SK-N-MC (cell line): ENCODE results near the gene TM4SF1.

ENCODE experiments used
- DNase-seq: peaks from one replicate; pipeline ENCODE4 v3.0.0-alpha.2; 2011; ENCODE audit warnings: low read depth, low spot score
- H3K27ac ChIP-seq: fragments of 200-600 bp; sonication (generic); 2 replicates; pipeline ENCODE4 v1.5.1; 2016; ENCODE audit warnings: mixed run types
- H3K36me3 ChIP-seq: fragments of 200-600 bp; sonication (generic); 2 replicates; pipeline ENCODE4 v1.6.1; 2017; ENCODE audit warnings: antibody characterized with exemption, low read length, mixed read lengths; ENCODE audit not compliant: insufficient read depth
- H3K4me3 ChIP-seq: fragments of 200-600 bp; sonication (generic); 2 replicates; pipeline ENCODE4 v1.5.1; 2016
- H3K9ac ChIP-seq: fragments of 200-600 bp; sonication (generic); 2 replicates; pipeline ENCODE4 v1.8.0; 2017; ENCODE audit warnings: mixed run types, mixed read lengths; ENCODE audit not compliant: insufficient read length
- H3K9me3 ChIP-seq: fragments of 200-600 bp; sonication (generic); 2 replicates; pipeline ENCODE4 v1.6.1; 2017; ENCODE audit warnings: low read depth, mild to moderate bottlenecking, antibody characterized with exemption, low read length, moderate library complexity, mixed read lengths
- EZH2 ChIP-seq: fragments of 200-600 bp; sonication (generic); IDR thresholded peaks from one replicate; pipeline ENCODE4 v1.6.1; 2017; ENCODE audit warnings: antibody characterized with exemption
- FOXP2 ChIP-seq: optimal IDR thresholded peaks from 2 replicates; pipeline ENCODE3; 2011; ENCODE audit warnings: mild to moderate bottlenecking, moderate library complexity; ENCODE audit not compliant: insufficient read depth; ENCODE audit errors: extremely low read length, control extremely low read depth
- POLR2AphosphoS5 ChIP-seq: IDR thresholded peaks from 2 replicates; pipeline ENCODE4 v1.6.1; 2012; ENCODE audit warnings: mild to moderate bottlenecking, low read depth, low read length, borderline replicate concordance

TM4SF1 gene

GRCh38 chr3:149400645-149401044, 23.2 kb upstream of the TM4SF1 start:
- no peak overlapping the region for H3K9ac ChIP-seq
- H3K27ac ChIP-seq: no peak overlapping the region
- H3K9me3 ChIP-seq: no peaks in the 10 kb centered on the region
- TF ChIP-seq POLR2AphosphoS5 (no peak), EZH2 (no peak), FOXP2 (no peak)
- DNase-seq: no peak
- no peak overlapping the region for H3K4me3 ChIP-seq
- H3K36me3 ChIP-seq: no peaks in the 10 kb centered on the region

GRCh38 chr3:149398296-149398695, 20.8 kb upstream of the TM4SF1 start:
- H3K9me3 ChIP-seq: no peaks in the 10 kb centered on the region
- no peak for DNase-seq
- H3K9ac ChIP-seq: no peak overlapping the region
- no peak overlapping the region for H3K4me3 ChIP-seq
- H3K27ac ChIP-seq: no peak overlapping the region
- H3K36me3 ChIP-seq: no peaks in the 10 kb centered on the region
- TF ChIP-seq EZH2: no peak
- TF ChIP-seq POLR2AphosphoS5: no peak
- TF ChIP-seq FOXP2: no peak

DNA sequence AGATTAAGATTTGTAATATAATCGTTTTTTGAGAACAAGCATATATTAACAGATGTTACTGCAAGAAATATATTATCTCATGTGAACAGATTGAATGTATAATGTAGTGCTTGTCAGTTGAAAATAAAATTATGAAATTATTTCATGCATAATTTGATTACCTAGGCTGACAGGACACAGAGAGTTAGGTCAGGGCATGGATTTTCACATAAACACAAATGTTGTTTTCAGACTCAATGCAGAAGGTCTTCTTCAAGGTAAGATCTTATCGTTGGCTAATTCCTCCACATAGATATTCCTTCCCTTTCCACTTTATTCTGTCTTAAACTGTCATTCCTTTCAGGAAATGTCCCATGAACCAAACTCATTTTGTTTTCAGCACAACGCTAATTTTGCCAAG, 20.1 kb upstream of the TM4SF1 start:
- H3K27ac ChIP-seq: no peak overlapping the region
- TF ChIP-seq POLR2AphosphoS5 (no peak), EZH2 (no peak), FOXP2 (no peak)
- DNase-seq: no peak
- no peak overlapping the region for H3K4me3 ChIP-seq
- peak overlapping the region; percentile 5 for H3K9ac ChIP-seq
- H3K9me3 ChIP-seq: no peaks in the 10 kb centered on the region
- H3K36me3 ChIP-seq: no peaks in the 10 kb centered on the region

DNA sequence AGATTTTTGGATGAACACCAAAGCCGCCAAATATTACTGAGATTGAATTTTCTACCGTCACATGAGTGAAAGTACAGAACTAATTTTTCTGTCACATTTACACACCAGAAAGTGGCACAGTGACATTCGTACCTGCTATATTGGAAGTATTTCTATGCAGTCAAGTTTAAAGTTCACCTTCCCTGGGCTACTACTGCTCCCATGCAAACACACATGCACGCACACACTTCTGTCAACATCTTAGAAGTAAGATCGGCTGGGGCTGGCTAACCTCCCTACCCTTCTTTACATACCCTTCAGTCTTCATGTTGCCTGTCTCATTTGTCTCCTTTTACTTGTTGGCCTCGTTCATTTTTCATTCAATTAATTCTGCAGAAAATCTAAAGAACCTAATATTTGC, 19.0 kb upstream of the TM4SF1 start:
- no peaks in the 10 kb centered on the region for H3K36me3 ChIP-seq

DNA sequence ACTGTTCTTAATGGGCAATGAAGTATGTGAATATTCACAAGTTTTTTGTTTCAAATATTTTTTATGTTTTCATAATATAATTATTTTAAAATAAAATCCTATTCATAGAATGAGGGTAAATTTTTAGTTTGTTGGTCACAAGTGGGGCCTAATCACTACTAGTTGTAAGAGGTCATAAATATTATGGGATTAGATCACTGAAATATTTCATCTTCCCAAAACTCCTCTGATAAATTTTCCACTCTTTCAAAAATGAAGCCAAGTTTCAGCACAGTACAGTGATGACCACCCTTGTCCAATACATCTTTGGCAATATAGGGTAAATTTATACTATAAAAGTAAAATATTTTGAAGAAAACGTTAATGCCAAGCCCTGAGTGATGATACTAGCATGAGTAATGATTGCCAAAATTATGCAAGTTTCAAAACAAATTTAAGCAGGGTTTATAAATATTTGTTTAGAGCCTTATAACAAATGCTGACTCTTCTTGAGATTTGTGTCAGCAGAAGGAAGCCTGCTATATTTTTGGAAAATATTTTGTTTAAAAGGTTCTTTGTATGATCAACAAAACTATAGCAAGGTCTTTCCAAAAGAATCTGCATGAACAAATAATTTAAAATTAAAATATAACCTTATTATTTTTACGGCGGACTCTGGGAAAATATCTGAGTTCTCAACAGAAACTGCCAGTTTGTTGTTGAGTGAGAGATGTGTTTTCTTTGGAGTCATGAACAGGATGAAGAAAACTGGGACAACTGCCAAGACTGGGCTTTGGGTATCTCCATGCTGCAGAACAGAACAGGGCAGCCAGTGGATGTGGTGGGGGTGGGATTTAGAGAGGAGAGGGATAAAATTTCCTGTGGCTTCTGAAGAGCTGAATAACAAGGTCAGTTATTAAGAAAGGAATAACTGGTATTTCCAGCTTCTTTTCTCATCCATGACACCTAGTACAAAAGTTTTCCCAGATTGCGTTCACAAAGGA, 17.9 kb upstream of the TM4SF1 start:
- no peak overlapping the region for H3K27ac ChIP-seq
- DNase-seq: no peak
- no peaks in the 10 kb centered on the region for H3K36me3 ChIP-seq
- H3K4me3 ChIP-seq: no peak overlapping the region
- H3K9ac ChIP-seq: no peak overlapping the region
- TF ChIP-seq POLR2AphosphoS5: no peak
- TF ChIP-seq FOXP2: no peak
- no peak for TF ChIP-seq EZH2
- H3K9me3 ChIP-seq: no peaks in the 10 kb centered on the region

More for the DNA sequence above, 19.0 kb upstream of the TM4SF1 start:
- H3K27ac ChIP-seq: no peak overlapping the region
- no peaks in the 10 kb centered on the region for H3K9me3 ChIP-seq
- no peak for DNase-seq
- no peak overlapping the region for H3K9ac ChIP-seq
- no peak overlapping the region for H3K4me3 ChIP-seq
- no peak for TF ChIP-seq FOXP2
- no peak for TF ChIP-seq POLR2AphosphoS5
- TF ChIP-seq EZH2: no peak

DNA sequence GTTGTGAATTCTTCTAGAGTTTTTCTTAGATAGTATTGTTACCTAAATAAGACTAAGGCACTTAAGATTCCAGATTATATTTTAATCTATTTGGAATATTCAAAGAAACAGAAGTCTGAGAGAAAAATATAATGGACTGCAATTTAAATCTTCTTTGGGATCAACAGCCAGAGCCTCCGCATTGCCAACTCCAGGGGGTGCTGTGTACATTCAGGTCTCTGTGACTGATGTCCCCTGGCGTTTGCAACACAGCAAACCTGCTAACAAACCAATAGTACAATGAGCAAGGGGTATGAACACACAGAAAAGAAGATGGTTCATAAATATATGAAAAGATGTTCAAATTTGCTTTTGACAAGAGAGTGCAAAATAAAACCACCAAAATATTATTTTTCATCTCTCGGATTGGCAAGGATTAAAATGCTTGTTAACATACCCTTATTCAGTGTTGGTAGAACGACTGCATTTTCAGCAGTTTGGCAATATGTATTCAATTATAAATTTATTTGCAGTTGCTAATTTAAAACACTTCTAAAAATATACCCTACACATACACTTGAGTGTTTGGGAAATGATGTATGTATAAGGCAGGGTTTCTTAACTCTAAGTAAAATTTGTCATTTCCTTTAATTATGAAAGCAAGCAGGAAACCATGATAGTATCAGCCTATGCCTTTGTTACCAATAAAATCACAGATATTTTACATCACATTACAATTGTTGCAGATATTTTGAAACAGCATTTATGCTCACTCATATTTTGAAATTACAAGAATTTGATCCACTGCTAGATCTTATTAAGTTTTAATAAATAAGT, 16.1 kb upstream of the TM4SF1 start:
- H3K4me3 ChIP-seq: peak overlapping the region; percentile 69
- no peak for DNase-seq
- H3K27ac ChIP-seq: peak overlapping the region; percentile 73
- H3K36me3 ChIP-seq: no peaks in the 10 kb centered on the region
- TF ChIP-seq EZH2: no peak
- no peak; the same call in 1 of the 2 replicates for TF ChIP-seq POLR2AphosphoS5
- H3K9me3 ChIP-seq: no peaks in the 10 kb centered on the region
- H3K9ac ChIP-seq: peak overlapping the region; percentile 31

DNA sequence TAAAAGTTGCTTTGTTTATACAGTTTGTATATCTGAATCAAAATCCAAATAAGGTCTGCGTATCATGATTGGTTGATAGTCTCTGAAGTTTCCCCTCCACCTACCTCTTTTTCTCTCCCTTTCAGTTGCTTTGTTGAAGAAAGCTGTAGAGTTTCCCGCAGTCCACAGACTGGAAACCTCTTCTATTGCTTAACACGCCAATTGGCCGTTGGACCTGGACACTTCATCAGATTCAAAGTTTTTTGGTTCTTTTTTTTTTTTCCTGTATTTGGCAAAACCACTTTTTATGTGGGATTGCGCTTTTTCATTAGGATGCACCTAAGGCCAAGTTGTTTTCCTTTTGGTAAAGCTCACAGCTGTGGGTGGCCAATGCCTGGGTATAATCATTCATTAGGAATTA, 14.5 kb upstream of the TM4SF1 start:
- no peak for DNase-seq
- Histone ChIP-seq H3K36me3 (no peaks in the 10 kb centered on the region), H3K4me3 (no peak overlapping the region), H3K9me3 (no peaks in the 10 kb centered on the region), H3K9ac (no peak overlapping the region), H3K27ac (no peak overlapping the region)
- TF ChIP-seq POLR2AphosphoS5 (no peak), EZH2 (no peak), FOXP2 (no peak)

DNA sequence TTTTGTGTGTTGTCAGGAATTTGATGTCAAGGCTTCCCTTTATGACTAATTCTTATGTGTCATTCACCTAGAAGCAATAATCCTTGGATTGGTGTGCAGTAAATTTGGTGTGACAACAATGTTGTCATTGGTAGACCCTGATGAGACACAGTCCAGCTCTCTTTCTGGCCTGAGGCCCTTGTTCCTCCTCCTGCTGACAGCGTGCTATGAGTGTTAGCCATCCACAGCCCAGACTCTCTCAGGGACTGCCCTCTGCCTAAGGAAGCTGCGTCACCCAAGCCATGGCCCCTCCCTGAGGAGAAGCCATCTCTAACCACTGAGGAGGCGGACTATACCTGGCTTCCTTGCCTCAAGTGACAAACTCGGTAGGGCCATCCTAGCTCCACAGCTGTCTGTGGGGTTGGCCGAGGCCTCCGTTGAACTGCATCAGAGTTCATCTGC, 13.3 kb upstream of the TM4SF1 start:
- no peak overlapping the region for H3K9ac ChIP-seq
- TF ChIP-seq FOXP2 (no peak), EZH2 (no peak)
- no peak for DNase-seq
- H3K4me3 ChIP-seq: no peak overlapping the region
- no peak overlapping the region for H3K27ac ChIP-seq
- no peaks in the 10 kb centered on the region for H3K9me3 ChIP-seq
- no peaks in the 10 kb centered on the region for H3K36me3 ChIP-seq
